Psoas muscle (tissue), 8 donors: ENCODE results near the gene MYPN. TPM values are rescaled to one million over a fixed set of nuclear protein-coding genes. Genes with fewer than 3 reads are reported as not detected.

Experiments used
- ATAC-seq, 4 donors: fragments of 200-7000 bp; cut with Tn5 transposase; one replicate each; pipeline ENCODE4 v1.9.1; 2020; ENCODE audit warnings: moderate library complexity in 3 of 4, mild to moderate bottlenecking in 2 of 4
- DNase-seq, 2 donors: peaks; one replicate each; pipeline ENCODE4 v3.0.0-alpha.2; 2020
- H3K27ac ChIP-seq: fragments of 200-600 bp; one replicate; pipeline ENCODE4 v1.8.0; 2022
- H3K27me3 ChIP-seq, 3 donors: fragments of 200-600 bp in 1 of 3; one replicate each; pipeline versions ENCODE4 v1.6.1 to v1.8.0; 2013 to 2022; ENCODE audit warnings: low read length in 2 of 3, mild to moderate bottlenecking in 2 of 3, moderate library complexity in 1 of 3; ENCODE audit not compliant: insufficient read depth in 3 of 3
- H3K36me3 ChIP-seq, 2 donors: fragments of 200-600 bp in 1 of 2; one replicate each; pipeline versions ENCODE4 v1.6.1 to v1.8.0; 2013 to 2022; ENCODE audit warnings: low read depth in 1 of 2, mild to moderate bottlenecking in 1 of 2, moderate library complexity in 1 of 2; ENCODE audit not compliant: insufficient read depth in 1 of 2
- H3K4me1 ChIP-seq: fragments of 200-600 bp; one replicate; pipeline ENCODE4 v1.8.0; 2022
- H3K4me3 ChIP-seq: fragments of 200-600 bp; one replicate; pipeline ENCODE4 v1.8.0; 2022; ENCODE audit warnings: mild to moderate bottlenecking
- H3K9me3 ChIP-seq: fragments of 200-600 bp; one replicate; pipeline ENCODE4 v1.8.0; 2022
- WGBS, 3 donors: extraction: QIAGEN DNeasy Blood & Tissue Kit; methylation state at CpG; one replicate each; pipeline versions ENCODE4 v1.1.6 to v1.1.7; 2013; 5-methylcytosine and 5-hydroxymethylcytosine counted together
- intact Hi-C, 2 donors: fragments of 100-400 bp; cut with DNase I; formaldehyde crosslinking; loops; one replicate each; pipeline versions ENCODE4 v1.11.0 to v1.14.2; 2022
- polyA plus RNA-seq, 3 donors: library from polyadenylated mRNA; stranded (reverse); fragments of 200-250 nt; gene quantifications; one replicate each; pipeline ENCODE4 v1.2.3, GENCODE V29; 2013
- total RNA-seq, 4 donors: library from RNA; stranded (reverse); fragmentation: NEBNext Ultra II Directional in 2 of 4; extraction: Animal tissue kit (Norgen Biotek cat#: 25700) in 2 of 4; gene quantifications; one replicate each; pipeline versions ENCODE4 v1.2.1 to v1.2.4, GENCODE V29; 2021 to 2023
- TF ChIP-seq, protein P1 (sequence below): fragments of 200-600 bp; IDR thresholded peaks from one replicate; pipeline ENCODE4 v1.8.0; 2022; ENCODE audit warnings: antibody characterized with exemption
- donor health status: healthy with polysubstance abuse.
- donor health status: DM: no; HTN: no; CAD: no; lungs with moderate emphysema.
- donor health status: Bipolar disorder and iron deficiency.
- donor health status: healthy.
- donor health status: DM: yes; HTN: yes; CAD: no.
- donor health status: DM: no; HTN: no; CAD: no.
- donor health status: DM: no; HTN: no; CAD: no.
- donor health status: DM: yes; HTN: yes; CAD: no.

The MYPN gene
- total and polyA plus RNA-seq, 7 donors, result 24.3 to 376 (median 216) TPM

DNA sequence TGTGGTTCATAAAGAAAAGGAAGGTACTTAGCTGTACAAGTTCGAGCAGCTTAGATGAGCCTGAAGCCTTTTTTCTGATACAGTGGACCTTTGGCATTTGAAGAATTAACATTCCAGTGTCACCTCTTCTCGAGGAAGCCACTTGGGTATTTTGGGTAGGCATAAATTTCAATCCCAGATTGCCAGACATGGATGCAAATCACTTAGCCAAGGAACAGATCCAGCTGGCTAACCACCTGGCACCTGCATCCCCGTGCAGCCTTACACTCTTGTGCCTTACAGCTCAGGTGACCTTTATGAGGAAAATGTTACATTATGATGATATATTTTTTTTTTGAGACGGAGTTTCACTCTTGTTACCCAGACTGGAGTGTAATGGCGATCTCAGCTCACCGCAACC is 138.6 kb downstream of the MYPN start:
- Histone ChIP-seq H3K27me3 (no peaks in the 10 kb centered on the region), H3K4me3 (no peak overlapping the region), H3K27ac (no peak overlapping the region), H3K4me1 (peaks cover 3% of the 10 kb centered on the region), H3K36me3 (no peaks in the 10 kb centered on the region), H3K9me3 (no peaks in the 10 kb centered on the region)
- intact Hi-C loops, result loop anchor here in 1 of 2 donors (10.0 kb wide), 1 partner anchor 57 kb away; no protein-coding TSS in a partner anchor
- TF ChIP-seq, protein P1, sequence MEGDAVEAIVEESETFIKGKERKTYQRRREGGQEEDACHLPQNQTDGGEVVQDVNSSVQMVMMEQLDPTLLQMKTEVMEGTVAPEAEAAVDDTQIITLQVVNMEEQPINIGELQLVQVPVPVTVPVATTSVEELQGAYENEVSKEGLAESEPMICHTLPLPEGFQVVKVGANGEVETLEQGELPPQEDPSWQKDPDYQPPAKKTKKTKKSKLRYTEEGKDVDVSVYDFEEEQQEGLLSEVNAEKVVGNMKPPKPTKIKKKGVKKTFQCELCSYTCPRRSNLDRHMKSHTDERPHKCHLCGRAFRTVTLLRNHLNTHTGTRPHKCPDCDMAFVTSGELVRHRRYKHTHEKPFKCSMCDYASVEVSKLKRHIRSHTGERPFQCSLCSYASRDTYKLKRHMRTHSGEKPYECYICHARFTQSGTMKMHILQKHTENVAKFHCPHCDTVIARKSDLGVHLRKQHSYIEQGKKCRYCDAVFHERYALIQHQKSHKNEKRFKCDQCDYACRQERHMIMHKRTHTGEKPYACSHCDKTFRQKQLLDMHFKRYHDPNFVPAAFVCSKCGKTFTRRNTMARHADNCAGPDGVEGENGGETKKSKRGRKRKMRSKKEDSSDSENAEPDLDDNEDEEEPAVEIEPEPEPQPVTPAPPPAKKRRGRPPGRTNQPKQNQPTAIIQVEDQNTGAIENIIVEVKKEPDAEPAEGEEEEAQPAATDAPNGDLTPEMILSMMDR, result no peak
- DNase-seq (no peak), ATAC-seq (no peak)
- 55 to 76% (median 66%) methylated on average over 6 of the region's 6 CpGs for WGBS, 3 donors

DNA sequence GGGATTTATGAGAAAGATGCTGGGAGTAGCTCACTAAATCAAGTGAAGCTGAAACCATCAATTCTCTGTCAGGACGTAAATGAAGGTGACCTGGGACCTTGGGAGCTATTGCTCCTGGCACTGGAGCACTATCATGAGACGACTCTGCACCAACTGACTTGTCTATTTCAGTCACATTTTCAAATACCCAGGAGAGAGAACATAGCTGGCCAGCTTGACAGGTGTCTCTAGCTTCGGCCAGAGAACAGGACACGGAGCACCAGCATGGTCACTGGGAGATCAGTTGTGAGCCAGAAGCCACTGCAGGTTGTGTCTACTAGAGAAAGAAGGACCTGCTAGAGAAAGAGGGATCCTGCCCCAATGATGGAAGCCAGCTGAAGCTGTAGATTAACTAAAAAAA is 140.0 kb downstream of the MYPN start:
- Histone ChIP-seq H3K36me3 (no peaks in the 10 kb centered on the region), H3K27ac (no peak overlapping the region), H3K9me3 (no peaks in the 10 kb centered on the region), H3K27me3 (no peaks in the 10 kb centered on the region), H3K4me3 (no peak overlapping the region), H3K4me1 (peaks cover 3% of the 10 kb centered on the region)
- peak; percentile 83 to 96 (median 90) for ATAC-seq
- TF ChIP-seq, protein P1, result no peak
- intact Hi-C loops, result loop anchor here in 1 of 2 donors (10.0 kb wide), 1 partner anchor 56 kb away; no protein-coding TSS in a partner anchor
- no peak for DNase-seq
- 30 to 31% (median 31%) methylated on average over 4 of the region's 4 CpGs for WGBS, 3 donors

DNA sequence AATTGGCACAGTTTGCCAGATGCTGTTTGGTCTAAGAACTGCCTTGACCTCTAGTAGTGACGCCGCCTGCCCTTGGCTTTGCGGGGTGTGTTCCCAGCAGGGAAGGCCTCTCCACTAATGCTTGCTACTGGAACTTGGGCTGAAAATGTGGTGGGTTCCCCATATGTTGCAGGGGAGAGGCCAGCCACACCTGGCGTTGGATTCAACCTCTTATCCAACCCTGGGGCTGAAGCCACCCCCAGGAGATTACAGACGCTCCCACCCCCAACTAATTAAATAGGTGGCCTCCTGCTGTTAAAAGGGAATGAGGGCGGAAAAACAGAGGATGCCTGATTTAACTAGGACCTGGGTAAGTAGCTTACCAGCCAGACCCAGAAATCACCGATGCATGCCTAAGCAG is 141.9 kb downstream of the MYPN start:
- intact Hi-C loops, result no loop called here
- peaks cover 3% of the 10 kb centered on the region for H3K4me1 ChIP-seq
- no peaks in the 10 kb centered on the region for H3K36me3 ChIP-seq
- 84 to 85% (median 84%) methylated on average over 7 of the region's 7 CpGs for WGBS, 3 donors
- no peak overlapping the region for H3K4me3 ChIP-seq
- H3K27me3 ChIP-seq, result no peaks in the 10 kb centered on the region
- DNase-seq (no peak), ATAC-seq (no peak)
- no peaks in the 10 kb centered on the region for H3K9me3 ChIP-seq
- TF ChIP-seq, protein P1, result no peak
- H3K27ac ChIP-seq, result no peak overlapping the region

DNA sequence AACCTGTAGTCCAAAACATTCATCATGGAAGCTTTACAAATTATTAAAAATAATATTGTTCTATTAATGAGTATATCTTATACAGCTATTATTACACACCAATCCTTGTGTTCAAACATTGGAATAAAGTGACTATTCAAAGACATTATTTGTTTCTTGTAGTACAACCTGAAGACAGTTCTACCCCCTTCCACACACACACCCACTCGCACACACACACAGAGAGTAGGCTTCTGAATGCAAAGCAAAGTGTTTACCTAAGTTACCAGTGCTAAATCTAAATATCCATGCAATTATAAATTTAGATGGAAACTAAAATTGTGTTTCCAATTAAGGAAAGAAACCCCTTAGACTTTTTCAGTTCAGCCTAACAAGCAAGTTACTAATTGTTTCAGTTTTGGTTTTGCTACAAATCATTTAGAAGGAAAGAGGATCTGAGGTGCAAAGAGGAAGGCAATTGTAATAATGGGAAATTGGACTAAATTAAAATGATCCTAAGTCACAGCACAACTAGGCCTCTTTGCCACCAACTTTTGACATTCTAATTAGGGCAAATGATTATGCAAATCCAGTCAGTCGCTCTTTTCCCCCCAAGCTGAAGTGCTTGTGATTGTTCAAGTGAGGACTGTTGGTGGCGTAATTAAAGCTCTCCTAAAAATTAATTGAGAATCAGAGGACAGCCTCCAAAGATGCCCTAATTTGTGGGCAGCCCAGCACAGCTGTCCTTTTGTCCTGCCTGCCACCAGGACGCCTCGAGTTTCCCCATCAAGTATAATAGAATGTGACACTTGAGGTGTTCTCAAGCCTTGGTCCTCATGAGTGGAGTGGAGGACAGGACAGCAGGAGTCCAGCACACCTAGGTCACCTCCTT is 142.6 kb downstream of the MYPN start:
- intact Hi-C loops, result no loop called here
- ATAC-seq, result no peak
- no peaks in the 10 kb centered on the region for H3K9me3 ChIP-seq
- no peaks in the 10 kb centered on the region for H3K27me3 ChIP-seq
- H3K36me3 ChIP-seq, result no peaks in the 10 kb centered on the region
- TF ChIP-seq, protein P1, result no peak
- 82 to 85% (median 85%) methylated on average over 5 of the region's 5 CpGs for WGBS, 3 donors
- no peak overlapping the region for H3K4me3 ChIP-seq
- no peak for DNase-seq
- H3K27ac ChIP-seq, result no peak overlapping the region
- peaks cover 3% of the 10 kb centered on the region for H3K4me1 ChIP-seq
